GM12878 (cell line): ENCODE results near the gene RFLNA. TPM values are rescaled to one million over a fixed set of nuclear protein-coding genes. Genes with fewer than 3 reads are reported as not detected.

Experiments
- ATAC-seq: fragments of 200-7000 bp; cut with Tn5 transposase; 3 replicates; pipeline ENCODE4 v1.9.1; 2020; ENCODE audit warnings: mild to moderate bottlenecking, moderate library complexity
- BruUV-seq: library from RNA; stranded (reverse); fragments of 400-500 nt; replicated peaks from 2 replicates; lab custom pipeline; 2021; lab: Mats Ljungman, UMichigan
- CTCF ChIA-PET: fragments of 300-600 bp; sonication (Branson Sonifier 250); formaldehyde crosslinking; extraction: SDS; loops from one replicate; lab custom pipeline; 2021; ENCODE audit warnings: inconsistent platforms; lab: Yijun Ruan, JAX
- POLR2A ChIA-PET: fragments of 350-600 bp; formaldehyde crosslinking; extraction: SDS; loops from one replicate; lab custom pipeline; 2021; ENCODE audit warnings: inconsistent platforms; lab: Charles Lee
- RAD21 ChIA-PET: fragments of 300-600 bp; sonication (Branson Sonifier 250); formaldehyde crosslinking; loops from one replicate; lab custom pipeline; 2023; ENCODE audit warnings: antibody characterized with exemption; ENCODE audit not compliant: unreplicated experiment; lab: Charles Lee
- SMC1A ChIA-PET: fragments of 300-600 bp; sonication (Branson Sonifier 250); formaldehyde crosslinking; loops from one replicate; lab custom pipeline; 2023; ENCODE audit not compliant: unreplicated experiment, uncharacterized antibody; lab: Charles Lee
- DNase-seq: peaks from one replicate; pipeline ENCODE4 v3.0.0-alpha.2; 2011; ENCODE audit warnings: low read depth, low spot score
- FAIRE-seq: peaks from 3 replicates; lab custom pipeline; 2011; peaks lifted over from hg19 to GRCh38; lab: Jason Lieb, UNC
- H2AFZ ChIP-seq: 2 replicates; pipeline ENCODE4 v1.6.0; 2011; ENCODE audit warnings: low read depth, low read length, control low read depth; ENCODE audit not compliant: control insufficient read depth
- H3K27ac ChIP-seq: 2 replicates; pipeline ENCODE4 v1.5.1; 2011; ENCODE audit warnings: control low read depth; ENCODE audit not compliant: control insufficient read depth, insufficient read depth
- H3K27me3 ChIP-seq, 2 experiments: replicated peaks in 1 of 2; 2 replicates each; pipeline versions ENCODE4 v1.6.0 to v1.6.1; 2011; ENCODE audit warnings: low read length in 1 of 2; ENCODE audit not compliant: control insufficient read depth in 2 of 2, insufficient read depth in 2 of 2
- H3K36me3 ChIP-seq, 2 experiments: 2 replicates each; pipeline ENCODE4 v1.5.1; 2011; ENCODE audit warnings: low read length in 1 of 2; ENCODE audit not compliant: control insufficient read depth in 2 of 2, insufficient read depth in 2 of 2
- H3K4me1 ChIP-seq: 2 replicates; pipeline ENCODE4 v1.6.1; 2011; ENCODE audit warnings: mild to moderate bottlenecking, low read length, moderate library complexity, mixed read lengths; ENCODE audit not compliant: control insufficient read depth, insufficient read depth
- H3K4me2 ChIP-seq: 2 replicates; pipeline ENCODE4 v1.6.0; 2011; ENCODE audit warnings: control low read depth; ENCODE audit not compliant: control insufficient read depth, insufficient read depth
- H3K4me3 ChIP-seq: fragments of 200-600 bp; sonication (generic); 2 replicates; pipeline ENCODE4 v1.5.1; 2016
- H3K79me2 ChIP-seq: 2 replicates; pipeline ENCODE4 v1.6.0; 2011; ENCODE audit warnings: low read length; ENCODE audit not compliant: control insufficient read depth, insufficient read depth
- H3K9ac ChIP-seq: 2 replicates; pipeline ENCODE4 v1.8.0; 2011; ENCODE audit warnings: low read length, control low read depth, mixed read lengths; ENCODE audit not compliant: control insufficient read depth, insufficient read depth
- H3K9me3 ChIP-seq: replicated peaks from 3 replicates; pipeline ENCODE4 v1.5.1; 2011; ENCODE audit warnings: mild to moderate bottlenecking, low read length; ENCODE audit not compliant: control insufficient read depth, insufficient read depth
- H4K20me1 ChIP-seq: 2 replicates; pipeline ENCODE4 v1.6.0; 2011; ENCODE audit not compliant: control insufficient read depth, insufficient read depth
- CUX1 ChIP-seq: IDR thresholded peaks from 2 replicates; pipeline ENCODE4 v1.6.1; 2012; ENCODE audit warnings: improper control_type of control experiment, low read depth, low read length; ENCODE audit not compliant: insufficient replicate concordance
- MTA3 ChIP-seq: IDR thresholded peaks from 2 replicates; pipeline ENCODE4 v1.6.1; 2012; ENCODE audit warnings: low read length, inconsistent platforms, borderline replicate concordance
- PRDM15 ChIP-seq: fragments of 450-650 bp; formaldehyde crosslinking; IDR thresholded peaks from 2 replicates; pipeline ENCODE4 v1.4.0; 2020; ENCODE audit warnings: mild to moderate bottlenecking, moderate library complexity
- RELA ChIP-seq: fragments of 450-650 bp; IDR thresholded peaks from 2 replicates; pipeline ENCODE4 v1.8.0; 2014; ENCODE audit warnings: borderline replicate concordance; ENCODE audit not compliant: partially characterized antibody
- SIN3A ChIP-seq: IDR thresholded peaks from 2 replicates; pipeline ENCODE4 v1.6.1; 2012; ENCODE audit warnings: low read depth, low read length, improper control_type of control experiment
- SIX5 ChIP-seq: IDR thresholded peaks from 2 replicates; pipeline ENCODE4 v1.6.1; 2011; ENCODE audit warnings: mild to moderate bottlenecking, low read depth, low read length, moderate library complexity; ENCODE audit not compliant: severe bottlenecking
- SMARCA5 ChIP-seq: fragments of 450-650 bp; IDR thresholded peaks from 2 replicates; pipeline ENCODE4 v1.6.1; 2017; ENCODE audit warnings: mild to moderate bottlenecking
- SRF ChIP-seq, 2 experiments: IDR thresholded peaks; 2 replicates each; pipeline ENCODE4 v1.6.1; 2011; ENCODE audit warnings: low read depth in 2 of 2, low read length in 2 of 2, mild to moderate bottlenecking in 1 of 2, moderate library complexity in 1 of 2
- ZNF207 ChIP-seq: fragments of 450-650 bp; IDR thresholded peaks from 2 replicates; pipeline ENCODE4 v1.6.1; 2014; ENCODE audit warnings: antibody characterized with exemption, mild to moderate bottlenecking, borderline replicate concordance
- ZNF384 ChIP-seq: IDR thresholded peaks from 2 replicates; pipeline ENCODE4 v1.6.1; 2012; ENCODE audit warnings: low read depth, mild to moderate bottlenecking, low read length, improper control_type of control experiment, borderline replicate concordance
- WGBS: methylation state at CpG from one replicate; pipeline ENCODE4 v1.1.6; 2016; ENCODE audit warnings: low lambda C conversion rate; ENCODE audit not compliant: insufficient replicate concordance, insufficient coverage; ENCODE audit errors: missing lambda C conversion rate; 5-methylcytosine and 5-hydroxymethylcytosine counted together
- in situ Hi-C: fragments of 300-500 bp; cut with MboI; formaldehyde crosslinking; loops from 9 replicates; pipeline ENCODE4 v1.14.3; 2018; ENCODE audit warnings: mixed read lengths
- intact Hi-C: fragments of 100-400 bp; cut with micrococcal nuclease; formaldehyde crosslinking; loops from one replicate; pipeline ENCODE4 v1.14.2; 2022; ENCODE audit not compliant: unreplicated experiment
- polyA plus RNA-seq, 11 experiments: library from polyadenylated mRNA; depleted of rRNA in 4 of 11; unstranded in 6 of 11; stranded (reverse) in 5 of 11; fragments of >200 nt; fragmentation: Nextera tagmentation in 4 of 11; fragmentation: Illumina TruSeq in 1 of 11; extraction: Ambion mirVana in 4 of 11; extraction: Trizol in 1 of 11; gene quantifications; 1 replicate in 1 of 11; 2 replicates in 10 of 11; pipeline versions ENCODE4 v1.2.1 to v1.2.3, GENCODE V29; 2011 to 2016; ENCODE audit warnings: inconsistent platforms in 2 of 11, missing spikeins in 2 of 11, low read depth in 1 of 11
- total RNA-seq, 4 experiments: library from RNA; depleted of rRNA in 3 of 4; stranded (reverse); fragments of >200 nt in 3 of 4; fragmentation: Illumina TruSeq in 1 of 4; extraction: Trizol in 1 of 4; gene quantifications; 2 replicates each; pipeline versions ENCODE4 v1.2.1 to v1.2.3, GENCODE V29; 2013 to 2021

Gene RFLNA
- total and polyA plus RNA-seq, 10 of the 15 experiments (the other 5 are each of a cell fraction or from before 2014, with no cell fraction given), result 0.08 TPM; not detected in 9

GRCh38 chr12:124337622-124338021, 42.7 kb downstream of the RFLNA start:
- no peak for FAIRE-seq
- H3K4me1 ChIP-seq, result no peaks in the 10 kb centered on the region
- H3K4me3 ChIP-seq, result no peak overlapping the region
- TF ChIP-seq CUX1 (no peak), MTA3 (no peak), SIN3A (no peak), ZNF207 (no peak), SRF (IDR thresholded peaks at IDR 0.05; ENCODE audit: low read depth in 2 of 2, low read length in 2 of 2) (no peak), ZNF384 (no peak), RELA (no peak), SIX5 (no peak), SMARCA5 (no peak), PRDM15 (CRISPR knock-in tag) (no peak)
- TF ChIP-seq, all 136 proteins: peak for 0
- DNase-seq, result no peak
- ChIA-PET POLR2A (no interaction called here), SMC1A (interaction anchor here (0.6 to 0.7 kb wide), 2 partner anchors 18 to 56 kb away, joined by 3 to 4 read pairs; no protein-coding TSS in a partner anchor), CTCF (interaction anchor here (1.1 kb wide), 1 partner anchor 17 kb away, joined by 3 read pairs; no protein-coding TSS in a partner anchor), RAD21 (no interaction called here)
- BruUV-seq, result no TSS peak
- in situ Hi-C loops, result no loop called here
- ATAC-seq, result no peak
- H4K20me1 ChIP-seq, result no peaks in the 10 kb centered on the region
- no peak overlapping the region for H2AFZ ChIP-seq
- no peak overlapping the region for H3K27ac ChIP-seq
- peaks cover 1 to 32% of the 10 kb centered on the region in 2 experiments; a peak in 3 of 4 replicates for H3K36me3 ChIP-seq
- 94% methylated on average over 12 of the region's 14 CpGs for WGBS
- no peaks in the 10 kb centered on the region for H3K27me3 ChIP-seq
- H3K4me2 ChIP-seq, result no peak overlapping the region
- intact Hi-C loops, result no loop called here
- no peaks in the 10 kb centered on the region for H3K79me2 ChIP-seq
- H3K9me3 ChIP-seq, result no peaks in the 10 kb centered on the region
- H3K9ac ChIP-seq, result no peak overlapping the region
